ENCODE measurements around the gene CTCF. TPM values are rescaled to one million over a fixed set of nuclear protein-coding genes. Genes with fewer than 3 reads are reported as not detected.

Gene CTCF
- total RNA-seq, 2 experiments from 2014 or later, result 43.8 to 46.4 TPM

DNA sequence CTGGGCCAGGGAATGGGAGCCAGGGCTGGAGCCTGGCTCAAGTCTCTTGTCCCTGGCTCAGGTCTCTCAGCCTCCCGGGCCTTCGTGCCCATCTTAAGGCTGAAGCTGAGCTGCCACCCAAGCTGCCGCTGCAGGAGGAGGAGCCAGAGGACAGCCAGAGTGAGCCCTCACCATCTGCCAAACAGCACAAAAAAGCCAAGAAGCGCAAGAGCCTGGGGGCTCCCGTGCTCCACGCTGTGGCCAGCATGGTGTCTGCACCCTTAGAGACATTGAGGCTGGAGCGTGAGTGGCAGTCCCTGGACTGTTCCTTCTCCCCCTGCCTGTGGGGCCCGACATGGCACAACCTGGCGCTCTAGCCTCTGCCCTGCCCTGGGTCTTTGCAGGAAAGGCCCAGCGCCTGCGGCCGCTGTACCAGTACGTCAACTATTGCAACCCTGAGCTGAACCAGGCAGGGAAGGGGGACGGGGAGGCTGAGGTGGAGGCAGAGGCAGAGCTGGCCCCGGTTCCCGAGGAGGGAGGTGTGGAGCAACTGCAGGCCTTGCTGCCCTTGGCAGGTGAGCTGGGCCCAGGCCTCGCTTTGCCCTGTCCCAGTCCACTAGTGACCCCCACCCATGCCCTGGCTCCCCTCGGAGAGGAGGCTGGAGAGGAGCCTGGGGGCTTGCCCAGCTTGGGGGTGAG lies 105.6 kb downstream of the CTCF start:
- POLR2A ChIA-PET, result interaction anchor here (0.6 to 3.3 kb wide), 10 partner anchors 23 to 186 kb away, joined by 3 to 26 read pairs (median 4); partner anchors contain the start of genes CARMIL2, CTCF and GFOD2
- peak; percentile 71 to 94 (median 81) for DNase-seq
- Mint-ChIP-seq H3K27ac (peak overlapping the region; percentile 55), H3K36me3 (ENCODE audit: low read depth) (peaks cover 3% of the 10 kb centered on the region), H3K4me1 (ENCODE audit: low read depth) (peaks cover 28% of the 10 kb centered on the region), H3K27me3 (no peaks in the 10 kb centered on the region), H3K4me3 (peak overlapping the region; percentile 90), H3K9me3 (no peaks in the 10 kb centered on the region)
- CTCF ChIA-PET, result interaction anchor here (0.6 to 6.1 kb wide), 16 partner anchors 9 to 272 kb away, joined by 3 to 81 read pairs (median 4); partner anchors contain the start of genes ACD, ATP6V0D1, CARMIL2 and CTCF
- H3K36me3 ChIP-seq (ENCODE audit: insufficient read depth, low read length), result no peaks in the 10 kb centered on the region
- peak overlapping the region; percentile 28 to 44 for H3K27ac ChIP-seq (ENCODE audit: low read depth in 1 of 2, low read length in 2 of 2)
- H3K4me1 ChIP-seq (ENCODE audit: insufficient read depth, low read length), result peaks cover 36% of the 10 kb centered on the region
- H3K4me3 ChIP-seq (ENCODE audit: low read length), result peak overlapping the region; percentile 65
- peak; percentile 91 for ATAC-seq (ENCODE audit: poor library complexity)
- TF ChIP-seq, protein P1, sequence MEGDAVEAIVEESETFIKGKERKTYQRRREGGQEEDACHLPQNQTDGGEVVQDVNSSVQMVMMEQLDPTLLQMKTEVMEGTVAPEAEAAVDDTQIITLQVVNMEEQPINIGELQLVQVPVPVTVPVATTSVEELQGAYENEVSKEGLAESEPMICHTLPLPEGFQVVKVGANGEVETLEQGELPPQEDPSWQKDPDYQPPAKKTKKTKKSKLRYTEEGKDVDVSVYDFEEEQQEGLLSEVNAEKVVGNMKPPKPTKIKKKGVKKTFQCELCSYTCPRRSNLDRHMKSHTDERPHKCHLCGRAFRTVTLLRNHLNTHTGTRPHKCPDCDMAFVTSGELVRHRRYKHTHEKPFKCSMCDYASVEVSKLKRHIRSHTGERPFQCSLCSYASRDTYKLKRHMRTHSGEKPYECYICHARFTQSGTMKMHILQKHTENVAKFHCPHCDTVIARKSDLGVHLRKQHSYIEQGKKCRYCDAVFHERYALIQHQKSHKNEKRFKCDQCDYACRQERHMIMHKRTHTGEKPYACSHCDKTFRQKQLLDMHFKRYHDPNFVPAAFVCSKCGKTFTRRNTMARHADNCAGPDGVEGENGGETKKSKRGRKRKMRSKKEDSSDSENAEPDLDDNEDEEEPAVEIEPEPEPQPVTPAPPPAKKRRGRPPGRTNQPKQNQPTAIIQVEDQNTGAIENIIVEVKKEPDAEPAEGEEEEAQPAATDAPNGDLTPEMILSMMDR (IDR thresholded peaks at IDR 0.05), result peak; percentile 74
- no peaks in the 10 kb centered on the region for H3K9me3 ChIP-seq (ENCODE audit: control insufficient read depth in 1 of 2, insufficient read depth in 1 of 2, low read length in 2 of 2)
- H3K27me3 ChIP-seq (ENCODE audit: control insufficient read depth in 1 of 2, insufficient read depth in 2 of 2, low read length in 2 of 2), result no peaks in the 10 kb centered on the region
- intact Hi-C loops (cut with DNase I, micrococcal nuclease), result loop anchor here (1.0 to 5.0 kb wide), 10 partner anchors 24 to 186 kb away; partner anchors contain the start of genes AGRP (in 1 of the 2), ATP6V0D1 (in 1 of the 2), CENPT (in 1 of the 2) and CTCF (in 1 of the 2)

DNA sequence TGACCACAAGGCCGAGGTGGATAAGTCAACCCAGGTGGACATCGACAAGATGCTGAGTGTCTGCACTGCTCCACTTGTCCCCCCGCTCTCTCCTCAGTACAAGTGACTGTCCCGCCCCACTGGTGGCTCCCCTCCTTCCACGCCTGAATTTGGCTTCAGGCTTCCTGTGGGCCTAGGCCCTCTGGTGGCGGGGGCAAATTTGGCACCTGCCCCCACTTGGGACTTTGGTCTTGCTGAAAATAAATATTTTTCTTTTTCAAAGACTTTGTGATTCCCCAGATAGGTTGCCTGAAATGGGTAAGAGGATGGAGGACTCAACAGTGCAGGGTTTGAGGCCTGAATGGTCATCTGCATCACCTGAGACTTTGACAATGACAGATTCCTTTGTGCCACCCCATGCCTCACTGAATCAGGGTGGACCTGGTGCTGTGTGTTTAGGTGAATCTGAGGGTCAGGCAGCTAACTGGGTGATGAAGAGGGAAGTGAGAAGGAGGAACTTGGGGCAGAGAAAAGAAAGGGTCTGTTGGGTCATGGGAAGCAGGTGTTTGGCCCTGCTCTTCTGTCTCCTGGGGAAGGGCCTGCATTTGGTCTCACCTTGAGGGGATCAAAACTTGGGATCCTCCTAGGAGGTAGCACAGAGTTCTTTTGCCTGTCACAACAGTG lies 106.3 kb downstream of the CTCF start:
- intact Hi-C loops (cut with DNase I, micrococcal nuclease), result loop anchor here (1.0 to 5.0 kb wide), 8 partner anchors 48 to 186 kb away; partner anchors contain the start of genes AGRP (in 1 of the 2), ATP6V0D1 (in 1 of the 2), CENPT (in 1 of the 2) and CTCF (in 1 of the 2)
- ATAC-seq (ENCODE audit: poor library complexity), result no peak
- ChIA-PET POLR2A (interaction anchor here (0.6 to 3.3 kb wide), 8 partner anchors 23 to 187 kb away, joined by 3 to 26 read pairs (median 9); partner anchors contain the start of genes CARMIL2 and CTCF), CTCF (interaction anchor here (0.9 to 6.1 kb wide), 12 partner anchors 9 to 271 kb away, joined by 3 to 81 read pairs (median 5); partner anchors contain the start of genes ACD, ATP6V0D1, CARMIL2 and CTCF)
- H3K27ac ChIP-seq (ENCODE audit: low read depth in 1 of 2, low read length in 2 of 2), result no peak overlapping the region
- Mint-ChIP-seq H3K9me3 (no peaks in the 10 kb centered on the region), H3K27me3 (no peaks in the 10 kb centered on the region), H3K4me1 (ENCODE audit: low read depth) (peaks cover 28% of the 10 kb centered on the region), H3K4me3 (peak overlapping the region; percentile 66), H3K27ac (peak overlapping the region; percentile 35), H3K36me3 (ENCODE audit: low read depth) (peaks cover 3% of the 10 kb centered on the region)
- TF ChIP-seq, protein P1 (IDR thresholded peaks at IDR 0.05), result no peak
- DNase-seq, result peak in 4 of 14 experiments; percentile 25 to 69 (median 44)
- H3K36me3 ChIP-seq (ENCODE audit: insufficient read depth, low read length), result no peaks in the 10 kb centered on the region
- H3K4me3 ChIP-seq (ENCODE audit: low read length), result no peak overlapping the region
- no peaks in the 10 kb centered on the region for H3K27me3 ChIP-seq (ENCODE audit: control insufficient read depth in 1 of 2, insufficient read depth in 2 of 2, low read length in 2 of 2)
- H3K4me1 ChIP-seq (ENCODE audit: insufficient read depth, low read length), result peaks cover 35% of the 10 kb centered on the region
- no peaks in the 10 kb centered on the region for H3K9me3 ChIP-seq (ENCODE audit: control insufficient read depth in 1 of 2, insufficient read depth in 1 of 2, low read length in 2 of 2)

DNA sequence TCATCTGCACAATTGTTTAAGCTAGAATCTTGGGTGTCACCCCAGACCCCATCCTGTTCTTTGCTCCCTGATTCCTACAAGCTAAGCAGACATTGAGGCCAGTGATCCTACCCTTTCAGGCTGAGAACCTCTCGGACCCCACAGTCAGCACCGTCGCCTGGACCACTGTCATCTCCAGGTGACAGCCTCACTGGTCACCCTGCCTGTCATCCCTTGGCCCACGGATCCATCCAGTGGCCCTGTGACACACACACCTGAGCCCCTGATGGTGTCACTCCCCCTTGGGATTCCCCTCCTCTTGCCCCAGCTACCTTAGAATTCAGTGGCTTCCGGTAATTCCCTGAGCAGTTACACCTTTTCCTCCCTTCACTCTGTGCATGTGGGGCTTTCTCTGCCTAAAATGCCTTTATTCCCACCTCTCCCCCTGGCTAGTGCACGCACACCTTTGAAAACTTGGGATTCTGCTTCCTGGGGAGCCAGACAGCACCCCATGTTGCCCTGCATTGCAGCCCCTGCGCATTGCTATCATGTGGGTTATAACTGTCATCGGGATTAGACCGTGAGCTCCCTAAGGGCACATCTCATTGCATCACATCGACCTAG lies 107.3 kb downstream of the CTCF start:
- Mint-ChIP-seq H3K4me1 (ENCODE audit: low read depth) (peaks cover 23% of the 10 kb centered on the region), H3K27me3 (no peaks in the 10 kb centered on the region), H3K9me3 (no peaks in the 10 kb centered on the region), H3K36me3 (ENCODE audit: low read depth) (peaks cover 3% of the 10 kb centered on the region), H3K4me3 (peak overlapping the region; percentile 35), H3K27ac (no peak overlapping the region)
- ATAC-seq (ENCODE audit: poor library complexity), result no peak
- DNase-seq, result peak in 1 of 14 experiments; percentile 26
- Histone ChIP-seq H3K9me3 (ENCODE audit: control insufficient read depth in 1 of 2, insufficient read depth in 1 of 2, low read length in 2 of 2) (no peaks in the 10 kb centered on the region), H3K4me1 (ENCODE audit: insufficient read depth, low read length) (peaks cover 35% of the 10 kb centered on the region), H3K27me3 (ENCODE audit: control insufficient read depth in 1 of 2, insufficient read depth in 2 of 2, low read length in 2 of 2) (no peaks in the 10 kb centered on the region), H3K4me3 (ENCODE audit: low read length) (no peak overlapping the region), H3K27ac (ENCODE audit: low read depth in 1 of 2, low read length in 2 of 2) (no peak overlapping the region), H3K36me3 (ENCODE audit: insufficient read depth, low read length) (no peaks in the 10 kb centered on the region)
- TF ChIP-seq, protein P1 (IDR thresholded peaks at IDR 0.05), result no peak
- CTCF ChIA-PET, result interaction anchor here (2.5 to 6.1 kb wide), 3 partner anchors 106 to 148 kb away, joined by 14 to 81 read pairs (median 17); partner anchors contain the start of gene CTCF
- POLR2A ChIA-PET, result interaction anchor here (0.6 kb wide), 1 partner anchor 48 kb away, joined by 4 read pairs; no protein-coding TSS in a partner anchor
- intact Hi-C loops (cut with DNase I, micrococcal nuclease), result loop anchor here (2.0 to 5.0 kb wide), 5 partner anchors 47 to 187 kb away; partner anchors contain the start of genes AGRP (in 1 of the 2), ATP6V0D1 (in 1 of the 2), CENPT (in 1 of the 2) and CTCF (in 1 of the 2)

Data from CD4-positive, alpha-beta T cell (primary cell).